HepG2 (cell line): ENCODE results near the gene CAVIN1. TPM values are rescaled to one million over a fixed set of nuclear protein-coding genes. Genes with fewer than 3 reads are reported as not detected.
A peak's percentile ranks its signal among the peaks of the same experiment; 100 is the strongest.

ENCODE experiments used
- BRD4 ChIP-seq: sonication (generic); formaldehyde crosslinking; IDR thresholded peaks from 2 replicates; pipeline ENCODE4 v1.4.0; 2020; ENCODE audit warnings: missing genetic modification reagents
- DNMT3B ChIP-seq: conservative IDR thresholded peaks from 2 replicates; pipeline ENCODE4 v1.6.1; 2016; ENCODE audit warnings: missing biosample characterization, control low read depth
- ERF ChIP-seq: IDR thresholded peaks from 2 replicates; pipeline ENCODE4 v1.6.1; 2018; ENCODE audit warnings: missing biosample characterization, missing genetic modification reagents
- GTF2F1 ChIP-seq: fragments of 150-350 bp; IDR thresholded peaks from 2 replicates; pipeline ENCODE4 v1.6.1; 2014; ENCODE audit warnings: low read length
- HES4 ChIP-seq: sonication (generic); formaldehyde crosslinking; IDR thresholded peaks from 2 replicates; pipeline ENCODE4 v1.9.0; 2021; ENCODE audit warnings: mild to moderate bottlenecking, missing genetic modification reagents, borderline replicate concordance
- JUN ChIP-seq: sonication (generic); formaldehyde crosslinking; IDR thresholded peaks from 2 replicates; pipeline ENCODE4 v1.4.0; 2020; ENCODE audit warnings: mild to moderate bottlenecking, missing genetic modification reagents
- MBD4 ChIP-seq: IDR thresholded peaks from 2 replicates; pipeline ENCODE4 v1.6.1; 2012; ENCODE audit warnings: low read length, inconsistent platforms, borderline replicate concordance
- NR2F1 ChIP-seq, 2 experiments: fragments of 450-650 bp in 1 of 2; formaldehyde crosslinking in 1 of 2; IDR thresholded peaks; 2 replicates each; pipeline versions ENCODE4 v1.5.0 to v1.6.1; 2016 to 2020; ENCODE audit warnings: mild to moderate bottlenecking in 1 of 2, missing compliant biosample characterization in 1 of 2, missing genetic modification reagents in 1 of 2, moderate library complexity in 1 of 2
- SP1 ChIP-seq, 2 experiments: fragments of 450-650 bp in 1 of 2; sonication (generic) in 1 of 2; formaldehyde crosslinking in 1 of 2; IDR thresholded peaks; 2 replicates each; pipeline versions ENCODE4 v1.4.0 to v1.6.1; 2016 to 2020; ENCODE audit warnings: missing genetic modification reagents in 1 of 2
- ZFX ChIP-seq: sonication (generic); formaldehyde crosslinking; IDR thresholded peaks from 2 replicates; pipeline ENCODE4 v1.4.0; 2020; ENCODE audit warnings: mild to moderate bottlenecking, low read depth, missing genetic modification reagents, moderate library complexity
- ZMAT3 ChIP-seq: sonication (generic); formaldehyde crosslinking; conservative IDR thresholded peaks from 2 replicates; pipeline ENCODE4 v1.7.0; 2021; ENCODE audit warnings: missing genetic modification reagents
- ZNF234 ChIP-seq: sonication (generic); formaldehyde crosslinking; conservative IDR thresholded peaks from 2 replicates; pipeline ENCODE4 v1.5.1; 2020; ENCODE audit warnings: mild to moderate bottlenecking, missing genetic modification reagents
- ZNF296 ChIP-seq: sonication (generic); formaldehyde crosslinking; conservative IDR thresholded peaks from 2 replicates; pipeline ENCODE4 v1.5.0; 2020; ENCODE audit warnings: mild to moderate bottlenecking, missing genetic modification reagents
- ZNF557 ChIP-seq: sonication (generic); formaldehyde crosslinking; IDR thresholded peaks from 2 replicates; pipeline ENCODE4 v1.4.0; 2020; ENCODE audit warnings: missing genetic modification reagents
- ZNF713 ChIP-seq: sonication (generic); formaldehyde crosslinking; IDR thresholded peaks from 2 replicates; pipeline ENCODE4 v1.4.0; 2020; ENCODE audit warnings: mild to moderate bottlenecking, missing genetic modification reagents
- ZNF746 ChIP-seq: sonication (generic); formaldehyde crosslinking; IDR thresholded peaks from 2 replicates; pipeline ENCODE4 v1.8.0; 2022; ENCODE audit warnings: mild to moderate bottlenecking, missing genetic modification reagents
- ZNF816 ChIP-seq: sonication (generic); formaldehyde crosslinking; IDR thresholded peaks from 2 replicates; pipeline ENCODE4 v1.8.0; 2022; ENCODE audit warnings: missing genetic modification reagents, mild to moderate bottlenecking, borderline replicate concordance
- polyA plus RNA-seq, 8 experiments: library from polyadenylated mRNA; depleted of rRNA in 3 of 8; stranded (reverse) in 7 of 8; unstranded in 1 of 8; fragments of >200 nt; fragmentation: Illumina TruSeq in 4 of 8; extraction: Trizol in 4 of 8; gene quantifications; 2 replicates each; pipeline versions ENCODE4 v1.2.1 to v1.2.3, GENCODE V29; 2011 to 2016; ENCODE audit warnings: low read depth in 4 of 8, missing spikeins in 1 of 8, mixed read lengths in 1 of 8; ENCODE audit not compliant: insufficient read depth in 1 of 8
- total RNA-seq, 5 experiments: library from RNA; depleted of rRNA; stranded (reverse); fragments of >200 nt; fragmentation: Illumina TruSeq; extraction: Trizol; gene quantifications; 2 replicates each; pipeline ENCODE4 v1.2.3, GENCODE V29; 2016; ENCODE audit warnings: low read depth in 1 of 5
- TF ChIP-seq, protein P1 (sequence below): sonication (generic); formaldehyde crosslinking; IDR thresholded peaks from 2 replicates; pipeline ENCODE4 v1.5.0; 2020; ENCODE audit warnings: missing genetic modification reagents
- TF ChIP-seq, protein P2 (sequence below): IDR thresholded peaks from 2 replicates; pipeline ENCODE4 v1.6.1; 2016; ENCODE audit warnings: mild to moderate bottlenecking
- TF ChIP-seq, protein P3 (sequence below): IDR thresholded peaks from 2 replicates; pipeline ENCODE4 v1.6.1; 2018; ENCODE audit warnings: missing genetic modification reagents, mild to moderate bottlenecking, missing compliant biosample characterization
- TF ChIP-seq, protein P4 (sequence below): sonication (generic); formaldehyde crosslinking; IDR thresholded peaks from 2 replicates; pipeline ENCODE4 v1.4.0; 2020; ENCODE audit warnings: missing genetic modification reagents

Gene CAVIN1
- total and polyA plus RNA-seq, 2 of the 13 experiments (the other 11 are each of a cell fraction or from before 2014, with no cell fraction given), result 15.9 to 25.5 TPM

DNA sequence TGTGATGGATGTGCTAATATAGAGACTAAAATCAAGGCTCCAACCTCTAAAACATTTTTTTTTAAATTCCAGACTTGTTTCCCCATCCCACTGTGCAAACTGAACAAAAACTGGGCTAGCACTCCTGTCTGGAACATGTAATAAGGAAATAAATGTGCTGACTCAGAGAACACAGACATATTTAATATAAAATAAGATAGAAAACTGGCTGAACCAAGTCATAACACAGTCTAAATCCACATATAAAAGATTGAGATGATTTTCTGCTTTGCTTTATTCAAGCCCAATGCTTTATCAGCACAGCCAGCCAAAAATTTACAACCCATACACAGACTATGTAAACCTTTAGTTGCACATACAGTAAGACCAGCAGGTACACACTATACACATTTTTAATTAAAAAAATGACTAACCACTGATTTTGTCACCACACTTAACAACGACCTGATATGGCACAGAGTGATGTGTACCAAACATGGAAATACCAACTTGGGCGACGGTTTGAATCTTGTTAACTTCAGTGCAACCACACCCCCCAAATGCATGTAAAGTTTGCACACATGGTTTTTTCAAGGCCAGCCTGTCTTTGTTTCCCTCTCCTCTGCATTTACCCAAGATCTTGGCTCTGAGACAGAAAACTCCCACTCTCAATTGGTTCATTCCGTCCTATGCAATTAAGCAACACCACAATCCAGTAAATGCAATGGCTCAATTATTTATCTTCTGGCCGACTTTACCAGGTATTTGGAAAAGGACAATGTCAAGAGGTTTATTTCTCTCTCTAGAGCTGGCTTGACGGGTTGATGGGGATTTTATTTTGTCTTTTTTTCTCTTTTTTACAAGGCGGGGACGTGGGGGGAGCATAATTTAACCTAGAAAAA is 36.0 kb downstream of the CAVIN1 start (continued):
- TF ChIP-seq ZMAT3 (CRISPR knock-in tag) (no peak), ZFX (CRISPR knock-in tag) (no peak), SP1 (IDR thresholded peaks at IDR 0.05) (no peak), SP1 (CRISPR knock-in tag; IDR thresholded peaks at IDR 0.05) (no peak), ERF (CRISPR knock-in tag) (peak; percentile 73; the same call in 1 of the 2 replicates), ZNF746 (CRISPR knock-in tag) (no peak), DNMT3B (CRISPR knock-in tag) (no peak), MBD4 (no peak), NR2F1 (CRISPR knock-in tag; IDR thresholded peaks at IDR 0.05) (0 out of 4 replicates have a peak, but pooled peaks of 1 of the 2 experiments have one; percentile 20), ZNF234 (CRISPR knock-in tag) (no peak), ZNF816 (CRISPR knock-in tag) (no peak), BRD4 (CRISPR knock-in tag) (no peak), HES4 (CRISPR knock-in tag) (no peak), ZNF713 (no peak), ZNF557 (0 out of 2 replicates have a peak, but pooled peaks have one; percentile 44), JUN (CRISPR knock-in tag) (no peak), GTF2F1 (no peak), ZNF296 (CRISPR knock-in tag) (no peak)
- TF ChIP-seq, protein P1, sequence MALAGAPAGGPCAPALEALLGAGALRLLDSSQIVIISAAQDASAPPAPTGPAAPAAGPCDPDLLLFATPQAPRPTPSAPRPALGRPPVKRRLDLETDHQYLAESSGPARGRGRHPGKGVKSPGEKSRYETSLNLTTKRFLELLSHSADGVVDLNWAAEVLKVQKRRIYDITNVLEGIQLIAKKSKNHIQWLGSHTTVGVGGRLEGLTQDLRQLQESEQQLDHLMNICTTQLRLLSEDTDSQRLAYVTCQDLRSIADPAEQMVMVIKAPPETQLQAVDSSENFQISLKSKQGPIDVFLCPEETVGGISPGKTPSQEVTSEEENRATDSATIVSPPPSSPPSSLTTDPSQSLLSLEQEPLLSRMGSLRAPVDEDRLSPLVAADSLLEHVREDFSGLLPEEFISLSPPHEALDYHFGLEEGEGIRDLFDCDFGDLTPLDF (CRISPR knock-in tag), result no peak
- TF ChIP-seq, protein P2, sequence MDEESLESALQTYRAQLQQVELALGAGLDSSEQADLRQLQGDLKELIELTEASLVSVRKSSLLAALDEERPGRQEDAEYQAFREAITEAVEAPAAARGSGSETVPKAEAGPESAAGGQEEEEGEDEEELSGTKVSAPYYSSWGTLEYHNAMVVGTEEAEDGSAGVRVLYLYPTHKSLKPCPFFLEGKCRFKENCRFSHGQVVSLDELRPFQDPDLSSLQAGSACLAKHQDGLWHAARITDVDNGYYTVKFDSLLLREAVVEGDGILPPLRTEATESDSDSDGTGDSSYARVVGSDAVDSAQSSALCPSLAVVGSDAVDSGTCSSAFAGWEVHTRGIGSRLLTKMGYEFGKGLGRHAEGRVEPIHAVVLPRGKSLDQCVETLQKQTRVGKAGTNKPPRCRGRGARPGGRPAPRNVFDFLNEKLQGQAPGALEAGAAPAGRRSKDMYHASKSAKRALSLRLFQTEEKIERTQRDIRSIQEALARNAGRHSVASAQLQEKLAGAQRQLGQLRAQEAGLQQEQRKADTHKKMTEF (CRISPR knock-in tag), result peak; percentile 44; the same call in 1 of the 2 replicates
- TF ChIP-seq, protein P3, sequence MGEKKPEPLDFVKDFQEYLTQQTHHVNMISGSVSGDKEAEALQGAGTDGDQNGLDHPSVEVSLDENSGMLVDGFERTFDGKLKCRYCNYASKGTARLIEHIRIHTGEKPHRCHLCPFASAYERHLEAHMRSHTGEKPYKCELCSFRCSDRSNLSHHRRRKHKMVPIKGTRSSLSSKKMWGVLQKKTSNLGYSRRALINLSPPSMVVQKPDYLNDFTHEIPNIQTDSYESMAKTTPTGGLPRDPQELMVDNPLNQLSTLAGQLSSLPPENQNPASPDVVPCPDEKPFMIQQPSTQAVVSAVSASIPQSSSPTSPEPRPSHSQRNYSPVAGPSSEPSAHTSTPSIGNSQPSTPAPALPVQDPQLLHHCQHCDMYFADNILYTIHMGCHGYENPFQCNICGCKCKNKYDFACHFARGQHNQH, result 0 out of 2 replicates have a peak, but pooled peaks have one; percentile 57
- TF ChIP-seq, protein P4, sequence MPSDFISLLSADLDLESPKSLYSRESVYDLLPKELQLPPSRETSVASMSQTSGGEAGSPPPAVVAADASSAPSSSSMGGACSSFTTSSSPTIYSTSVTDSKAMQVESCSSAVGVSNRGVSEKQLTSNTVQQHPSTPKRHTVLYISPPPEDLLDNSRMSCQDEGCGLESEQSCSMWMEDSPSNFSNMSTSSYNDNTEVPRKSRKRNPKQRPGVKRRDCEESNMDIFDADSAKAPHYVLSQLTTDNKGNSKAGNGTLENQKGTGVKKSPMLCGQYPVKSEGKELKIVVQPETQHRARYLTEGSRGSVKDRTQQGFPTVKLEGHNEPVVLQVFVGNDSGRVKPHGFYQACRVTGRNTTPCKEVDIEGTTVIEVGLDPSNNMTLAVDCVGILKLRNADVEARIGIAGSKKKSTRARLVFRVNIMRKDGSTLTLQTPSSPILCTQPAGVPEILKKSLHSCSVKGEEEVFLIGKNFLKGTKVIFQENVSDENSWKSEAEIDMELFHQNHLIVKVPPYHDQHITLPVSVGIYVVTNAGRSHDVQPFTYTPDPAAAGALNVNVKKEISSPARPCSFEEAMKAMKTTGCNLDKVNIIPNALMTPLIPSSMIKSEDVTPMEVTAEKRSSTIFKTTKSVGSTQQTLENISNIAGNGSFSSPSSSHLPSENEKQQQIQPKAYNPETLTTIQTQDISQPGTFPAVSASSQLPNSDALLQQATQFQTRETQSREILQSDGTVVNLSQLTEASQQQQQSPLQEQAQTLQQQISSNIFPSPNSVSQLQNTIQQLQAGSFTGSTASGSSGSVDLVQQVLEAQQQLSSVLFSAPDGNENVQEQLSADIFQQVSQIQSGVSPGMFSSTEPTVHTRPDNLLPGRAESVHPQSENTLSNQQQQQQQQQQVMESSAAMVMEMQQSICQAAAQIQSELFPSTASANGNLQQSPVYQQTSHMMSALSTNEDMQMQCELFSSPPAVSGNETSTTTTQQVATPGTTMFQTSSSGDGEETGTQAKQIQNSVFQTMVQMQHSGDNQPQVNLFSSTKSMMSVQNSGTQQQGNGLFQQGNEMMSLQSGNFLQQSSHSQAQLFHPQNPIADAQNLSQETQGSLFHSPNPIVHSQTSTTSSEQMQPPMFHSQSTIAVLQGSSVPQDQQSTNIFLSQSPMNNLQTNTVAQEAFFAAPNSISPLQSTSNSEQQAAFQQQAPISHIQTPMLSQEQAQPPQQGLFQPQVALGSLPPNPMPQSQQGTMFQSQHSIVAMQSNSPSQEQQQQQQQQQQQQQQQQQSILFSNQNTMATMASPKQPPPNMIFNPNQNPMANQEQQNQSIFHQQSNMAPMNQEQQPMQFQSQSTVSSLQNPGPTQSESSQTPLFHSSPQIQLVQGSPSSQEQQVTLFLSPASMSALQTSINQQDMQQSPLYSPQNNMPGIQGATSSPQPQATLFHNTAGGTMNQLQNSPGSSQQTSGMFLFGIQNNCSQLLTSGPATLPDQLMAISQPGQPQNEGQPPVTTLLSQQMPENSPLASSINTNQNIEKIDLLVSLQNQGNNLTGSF (CRISPR knock-in tag), result no peak
